HG02852 (cell line): ENCODE data around the gene PIMREG.

Source experiments
- ATAC-seq: cut with Tn5 transposase; IDR thresholded peaks from one replicate; pipeline ENCODE4 v1.9.1; 2021; ENCODE audit warnings: mild to moderate bottlenecking, moderate library complexity; ENCODE audit not compliant: unreplicated experiment

Gene PIMREG

DNA sequence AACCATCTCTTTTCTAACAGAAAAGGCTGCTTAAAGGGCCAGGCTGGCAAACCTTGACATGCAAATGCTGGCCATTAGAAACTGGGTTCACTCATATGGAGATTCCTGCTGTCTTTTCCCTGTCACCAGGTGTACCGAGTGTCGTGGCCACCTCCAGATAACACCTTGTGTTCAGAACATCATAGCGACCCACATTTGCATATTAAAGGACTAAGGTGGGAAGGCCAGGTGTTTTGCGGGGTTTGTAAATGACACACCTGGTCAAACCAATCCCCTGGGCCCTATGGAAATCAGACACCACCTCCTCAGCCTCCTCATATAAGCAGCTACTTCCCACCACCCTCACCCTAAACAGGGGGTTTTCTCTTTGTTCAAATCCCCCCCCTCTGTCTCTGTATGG is 6.8 kb upstream of the PIMREG start:
- ATAC-seq: no peak

DNA sequence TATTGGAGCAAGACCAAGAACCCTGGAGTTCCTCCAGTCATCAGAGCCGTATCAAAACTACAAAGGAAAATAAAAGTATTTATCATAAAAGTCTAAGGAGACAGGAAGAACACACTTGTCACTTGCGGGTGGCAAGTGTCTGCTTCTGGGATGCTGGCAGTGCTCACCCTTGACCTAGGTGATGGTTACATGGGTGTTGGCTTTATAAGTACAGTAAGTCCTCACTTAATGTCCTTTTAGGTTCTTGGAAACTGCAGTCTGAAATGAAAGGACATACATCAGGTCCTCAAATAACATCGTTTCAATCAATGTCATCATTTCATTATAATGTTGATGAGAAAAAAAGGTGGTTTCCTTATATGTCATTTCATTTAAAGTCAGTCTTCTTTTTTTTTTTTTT is 6.3 kb upstream of the PIMREG start:
- no peak for ATAC-seq

DNA sequence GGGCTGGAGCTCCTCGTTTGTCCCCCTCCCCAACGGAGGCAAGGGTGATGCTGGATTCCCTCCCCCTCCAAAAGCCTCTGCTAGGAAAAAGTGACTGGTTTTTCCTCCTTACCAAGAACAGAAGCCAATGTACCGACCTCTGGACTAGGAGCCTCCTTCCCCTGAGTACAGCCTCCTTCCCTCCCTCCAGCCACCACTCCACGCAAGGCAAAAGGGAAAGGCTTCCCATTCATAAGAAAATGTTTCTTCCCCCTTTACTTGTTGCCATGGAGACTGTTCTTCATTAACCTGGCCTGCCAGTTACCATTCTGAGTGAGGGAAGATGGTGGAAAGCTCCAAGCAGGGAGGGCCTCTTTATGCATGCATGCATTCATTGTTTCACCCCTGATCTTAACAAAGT is 4.3 kb upstream of the PIMREG start:
- ATAC-seq: no peak

DNA sequence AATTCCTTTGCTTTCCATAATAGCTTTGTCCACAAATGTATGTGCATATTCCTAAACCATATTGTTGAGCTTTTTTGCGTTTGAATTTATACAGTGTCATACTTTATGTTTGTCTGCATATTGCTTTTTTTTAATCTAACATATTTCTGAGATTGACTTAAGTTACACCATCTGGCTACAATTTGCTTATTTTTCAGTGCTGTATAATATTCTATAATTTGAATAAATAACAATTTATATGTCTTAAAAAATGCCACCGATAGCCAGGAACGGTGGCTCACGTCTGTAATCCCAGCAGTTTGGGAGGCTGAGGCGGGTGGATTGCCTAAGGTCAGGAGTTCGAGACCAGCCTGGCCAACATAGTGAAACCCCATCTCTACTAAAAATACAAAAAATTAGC is 1.5 kb upstream of the PIMREG start:
- no peak for ATAC-seq

GRCh38 chr17:6444571-6445335 is 498 bp downstream of the PIMREG start:
- no peak for ATAC-seq

GRCh38 chr17:6446516-6447100 is 2.4 kb downstream of the PIMREG start:
- ATAC-seq: no peak

DNA sequence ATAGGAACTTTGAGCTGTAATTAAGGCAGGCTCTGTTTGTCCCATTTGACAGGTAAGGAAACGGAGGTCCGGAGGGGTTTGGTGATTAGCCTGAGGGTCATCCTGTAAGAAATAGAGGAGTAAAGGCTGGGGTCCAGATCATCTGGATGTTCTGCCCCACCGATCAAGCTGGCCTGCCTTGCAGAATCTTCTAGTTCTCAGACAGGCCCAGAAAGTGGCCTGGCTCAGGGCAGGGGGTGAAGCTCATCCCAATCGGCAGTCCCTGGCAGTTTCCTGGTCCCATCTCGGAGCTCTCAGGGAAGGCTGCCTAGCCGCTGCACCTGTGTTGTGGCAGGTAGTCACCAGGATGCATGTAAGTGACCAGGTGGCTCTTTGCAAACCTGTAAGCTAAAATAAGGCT is 4.2 kb downstream of the PIMREG start:
- no peak for ATAC-seq

DNA sequence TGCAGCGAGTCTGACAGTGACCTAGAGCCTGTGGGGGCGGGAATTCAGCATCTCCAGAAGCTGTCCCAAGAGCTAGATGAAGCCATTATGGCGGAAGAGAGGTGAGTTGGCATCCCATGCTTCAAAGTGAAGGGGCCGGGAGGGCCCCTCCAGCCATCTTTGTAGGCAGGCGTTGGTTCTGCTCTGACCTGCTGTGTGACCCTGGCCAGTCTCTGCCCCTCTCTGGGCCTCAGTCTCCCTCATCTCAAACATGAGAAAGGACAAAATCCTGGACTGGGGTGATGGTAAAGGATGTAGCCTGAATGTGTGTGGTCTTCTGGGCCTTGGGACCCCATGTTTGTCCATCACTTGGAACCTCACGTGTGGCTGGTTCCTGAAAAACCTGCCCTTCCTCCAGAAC is 5.1 kb downstream of the PIMREG start:
- ATAC-seq: no peak

GRCh38 chr17:6450926-6451832 is 6.9 kb downstream of the PIMREG start:
- no peak for ATAC-seq

- ATAC-seq: no peak
Measured at GRCh38 chr17:6452471-6453266, 8.4 kb downstream of the PIMREG start.

DNA sequence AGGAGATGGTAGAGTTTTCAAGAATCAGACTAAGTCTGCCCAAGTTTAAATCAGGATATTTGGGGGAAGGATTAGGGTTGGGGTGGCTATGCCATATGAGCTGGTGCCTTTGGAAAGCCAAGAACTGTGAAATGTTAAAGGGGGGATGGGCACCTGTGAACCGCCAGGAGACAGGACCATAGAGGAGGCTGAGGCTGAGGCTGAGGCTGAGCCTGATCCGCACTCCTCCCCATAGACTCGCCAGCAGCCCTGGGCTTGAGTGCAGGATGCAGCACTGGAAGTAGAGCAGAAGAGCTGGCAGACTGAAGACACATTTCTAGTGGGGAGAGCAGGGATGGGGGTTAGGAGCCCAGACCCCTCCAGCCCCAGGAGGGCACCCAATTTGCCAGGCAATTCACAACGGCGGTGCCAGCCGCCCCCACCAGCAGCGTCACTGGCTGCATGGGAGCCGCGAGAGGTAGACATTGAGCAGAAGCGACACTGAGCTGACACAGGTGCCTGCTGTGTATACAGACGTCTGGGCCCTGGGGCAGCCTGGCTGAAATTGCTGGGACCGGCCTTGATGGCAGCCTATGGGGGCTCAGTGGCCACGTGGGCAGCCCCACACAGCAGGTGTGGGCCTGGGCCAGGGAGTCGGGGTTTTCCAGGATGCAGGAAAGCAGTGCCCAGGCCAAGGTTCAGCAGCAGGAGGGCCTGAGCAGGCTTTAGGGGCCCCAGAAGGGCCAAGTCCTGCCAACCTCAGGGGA is 9.2 kb downstream of the PIMREG start:
- no peak for ATAC-seq

GRCh38 chr17:6454495-6455320 is 10.5 kb downstream of the PIMREG start:
- no peak for ATAC-seq

- no peak for ATAC-seq
Measured at GRCh38 chr17:6455321-6455705, 11.1 kb downstream of the PIMREG start.

DNA sequence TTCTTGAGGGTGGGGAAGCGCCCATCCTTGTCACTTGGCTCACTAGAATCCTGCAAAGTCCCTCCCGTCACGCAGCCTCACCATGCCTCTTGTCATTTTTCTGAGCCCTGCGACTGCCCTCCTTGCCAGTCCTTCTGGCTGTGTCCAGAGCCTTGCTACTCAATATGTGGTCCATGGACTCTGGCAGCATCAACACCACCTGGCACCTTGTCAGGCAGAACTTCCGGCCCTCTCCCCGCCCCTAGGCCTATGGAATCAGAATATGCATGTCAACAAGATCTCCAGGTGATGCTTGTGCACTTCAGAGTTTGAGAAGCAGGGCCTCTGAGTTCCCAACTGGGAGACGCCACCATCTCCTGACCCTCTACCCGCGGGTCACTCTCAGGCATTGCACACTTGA is 12.1 kb downstream of the PIMREG start:
- ATAC-seq: no peak

DNA sequence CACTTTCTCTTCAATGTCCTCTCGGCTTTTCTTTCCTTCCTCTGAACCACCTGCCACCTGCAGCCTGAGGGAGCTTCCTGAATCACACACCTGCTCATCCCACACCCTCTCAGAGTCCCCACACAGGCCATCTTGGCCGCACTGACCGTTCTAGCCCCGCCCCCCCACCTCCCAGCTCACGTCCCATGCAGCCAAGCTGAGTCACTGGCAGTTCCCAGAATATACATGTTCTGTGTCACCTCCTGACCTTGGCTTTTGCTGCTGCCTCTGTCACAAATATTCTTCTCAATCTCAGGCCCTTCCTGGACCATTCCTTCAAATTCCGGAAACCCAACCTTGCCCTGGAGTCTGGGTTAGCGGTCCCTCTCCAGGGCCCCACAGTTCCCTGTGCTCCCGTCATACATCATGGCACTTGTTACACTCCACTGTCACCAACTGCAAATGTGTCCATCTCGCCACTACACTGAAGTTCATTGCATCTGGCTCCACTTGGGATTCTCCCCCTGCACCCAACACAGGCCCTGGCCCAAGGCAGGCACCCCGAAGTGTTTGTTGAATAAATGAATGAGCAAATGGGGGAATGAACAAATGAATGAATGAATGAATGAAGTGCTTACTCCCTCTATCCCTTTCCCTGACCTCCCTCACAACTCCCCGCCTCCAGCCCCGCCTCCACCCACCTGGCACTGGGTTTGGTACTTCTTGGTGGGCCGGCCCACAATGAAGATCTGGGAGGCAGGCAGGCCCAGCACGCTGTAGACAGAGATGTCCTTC is 12.8 kb downstream of the PIMREG start:
- ATAC-seq: no peak

- no peak for ATAC-seq
Measured at GRCh38 chr17:6457688-6458459, 13.6 kb downstream of the PIMREG start.

- no peak for ATAC-seq
Measured at GRCh38 chr17:6458460-6458950, 14.2 kb downstream of the PIMREG start.
